Cardiac muscle cell (in vitro differentiated cells and primary cell): ENCODE measurements around the gene CFAP73. TPM values are rescaled to one million over a fixed set of nuclear protein-coding genes. Genes with fewer than 3 reads are reported as not detected.
A peak's percentile ranks its signal among the peaks of the same experiment; 100 is the strongest.

Experiments used
- DNase-seq, 2 donors: peaks; one replicate each; pipeline versions ENCODE4 v3.0.0 to v3.0.0-alpha.2; 2010 to 2017; ENCODE audit warnings: low read depth in 1 of 2, low spot score in 1 of 2
- H3K27ac ChIP-seq: fragments of 200-600 bp; sonication (generic); 2 replicates; pipeline ENCODE4 v1.5.1; 2016
- H3K27me3 ChIP-seq: fragments of 200-600 bp; sonication (generic); 2 replicates; pipeline ENCODE4 v1.6.0; 2016; ENCODE audit warnings: control low read depth
- H3K36me3 ChIP-seq: fragments of 200-600 bp; sonication (generic); 2 replicates; pipeline ENCODE4 v1.5.1; 2016; ENCODE audit warnings: control low read depth
- H3K4me1 ChIP-seq: fragments of 200-600 bp; sonication (generic); 2 replicates; pipeline ENCODE4 v1.8.1; 2017; ENCODE audit warnings: low read depth, mild to moderate bottlenecking, mixed run types
- H3K4me3 ChIP-seq: fragments of 200-600 bp; sonication (generic); 2 replicates; pipeline ENCODE4 v1.5.1; 2016; ENCODE audit warnings: mild to moderate bottlenecking
- H3K9me3 ChIP-seq: fragments of 200-600 bp; sonication (generic); 2 replicates; pipeline ENCODE4 v1.5.1; 2017; ENCODE audit warnings: low read depth, mild to moderate bottlenecking, control low read depth
- polyA plus RNA-seq: library from polyadenylated mRNA; unstranded; fragments of >200 nt; fragmentation: Nextera tagmentation; extraction: Ambion mirVana; gene quantifications from 2 replicates; pipeline ENCODE4 v1.2.1, GENCODE V29; 2016
- total RNA-seq: library from RNA; depleted of rRNA; stranded (reverse); fragments of >200 nt; gene quantifications from 2 replicates; pipeline ENCODE4 v1.2.3, GENCODE V29; 2016
- TF ChIP-seq, protein P1 (sequence below): IDR thresholded peaks from 2 replicates; pipeline ENCODE4 v1.5.1; 2012; ENCODE audit warnings: low read depth, mild to moderate bottlenecking, low read length

CFAP73 gene
- total and polyA plus RNA-seq, 2 experiments from 2014 or later = not detected

DNA sequence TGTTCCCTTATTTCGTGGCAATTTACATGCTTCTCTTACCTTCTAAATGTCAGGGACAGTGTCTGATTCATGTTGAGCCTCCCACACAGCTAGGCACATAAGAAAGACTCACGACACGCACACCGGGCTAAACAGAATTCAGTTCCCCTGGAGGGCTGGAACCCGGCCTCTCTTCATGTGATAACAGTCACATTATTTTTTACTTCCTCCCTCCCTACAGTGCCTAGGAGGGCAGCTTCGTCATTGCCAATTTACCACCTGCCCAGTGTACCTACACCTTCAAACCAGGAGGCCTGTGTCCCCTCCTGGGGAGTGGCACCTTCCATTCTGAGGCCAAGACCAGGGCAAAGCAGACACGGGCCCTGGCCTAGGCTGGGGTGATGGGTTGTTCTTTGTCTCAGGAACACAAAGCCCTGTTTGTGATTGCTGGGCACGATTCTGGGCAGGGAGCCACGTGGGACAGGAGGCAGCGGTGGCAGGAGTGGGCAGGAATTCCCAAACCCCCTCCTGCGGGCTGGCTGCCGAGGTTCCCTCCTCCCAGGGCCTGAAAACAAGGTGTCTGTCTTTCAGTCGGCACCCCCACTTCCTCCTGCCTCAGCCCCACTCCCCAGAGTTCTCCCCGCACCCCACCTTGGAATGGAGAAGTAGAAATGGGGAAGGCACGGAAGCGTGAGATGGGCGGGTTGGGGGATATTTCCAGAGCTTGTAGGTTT is 7.2 kb upstream of the CFAP73 start:
- DNase-seq = no peak
- TF ChIP-seq, protein P1, sequence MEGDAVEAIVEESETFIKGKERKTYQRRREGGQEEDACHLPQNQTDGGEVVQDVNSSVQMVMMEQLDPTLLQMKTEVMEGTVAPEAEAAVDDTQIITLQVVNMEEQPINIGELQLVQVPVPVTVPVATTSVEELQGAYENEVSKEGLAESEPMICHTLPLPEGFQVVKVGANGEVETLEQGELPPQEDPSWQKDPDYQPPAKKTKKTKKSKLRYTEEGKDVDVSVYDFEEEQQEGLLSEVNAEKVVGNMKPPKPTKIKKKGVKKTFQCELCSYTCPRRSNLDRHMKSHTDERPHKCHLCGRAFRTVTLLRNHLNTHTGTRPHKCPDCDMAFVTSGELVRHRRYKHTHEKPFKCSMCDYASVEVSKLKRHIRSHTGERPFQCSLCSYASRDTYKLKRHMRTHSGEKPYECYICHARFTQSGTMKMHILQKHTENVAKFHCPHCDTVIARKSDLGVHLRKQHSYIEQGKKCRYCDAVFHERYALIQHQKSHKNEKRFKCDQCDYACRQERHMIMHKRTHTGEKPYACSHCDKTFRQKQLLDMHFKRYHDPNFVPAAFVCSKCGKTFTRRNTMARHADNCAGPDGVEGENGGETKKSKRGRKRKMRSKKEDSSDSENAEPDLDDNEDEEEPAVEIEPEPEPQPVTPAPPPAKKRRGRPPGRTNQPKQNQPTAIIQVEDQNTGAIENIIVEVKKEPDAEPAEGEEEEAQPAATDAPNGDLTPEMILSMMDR = no peak
- H3K4me3 ChIP-seq = no peak overlapping the region
- no peaks in the 10 kb centered on the region for H3K4me1 ChIP-seq
- H3K27ac ChIP-seq = no peak overlapping the region
- no peaks in the 10 kb centered on the region for H3K27me3 ChIP-seq
- H3K9me3 ChIP-seq = no peaks in the 10 kb centered on the region
- no peaks in the 10 kb centered on the region for H3K36me3 ChIP-seq

DNA sequence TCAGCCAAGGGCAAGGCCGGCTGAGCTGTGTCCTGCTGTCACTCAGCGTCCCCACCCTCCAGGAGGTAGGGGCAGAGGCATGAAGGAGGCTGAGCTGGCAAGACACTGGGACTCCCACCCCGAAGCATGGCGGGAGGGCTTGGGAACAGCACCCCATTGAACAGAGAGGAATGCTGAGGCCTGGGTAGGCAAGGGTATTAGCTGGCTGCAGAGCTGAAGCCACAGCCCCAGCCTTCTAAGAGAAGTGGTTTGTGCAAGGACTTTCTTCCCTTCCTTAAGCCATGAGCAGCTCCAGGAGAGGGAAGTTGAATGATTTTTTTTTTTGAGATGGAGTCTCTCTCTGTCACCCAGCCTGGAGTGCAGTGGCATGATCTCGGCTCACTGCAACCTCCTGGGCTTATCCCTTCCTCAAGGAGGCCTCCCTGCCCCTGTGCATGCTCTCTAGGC is 6.6 kb upstream of the CFAP73 start:
- Histone ChIP-seq H3K27me3 (no peaks in the 10 kb centered on the region), H3K4me3 (no peak overlapping the region), H3K36me3 (no peaks in the 10 kb centered on the region), H3K27ac (no peak overlapping the region), H3K4me1 (no peaks in the 10 kb centered on the region), H3K9me3 (no peaks in the 10 kb centered on the region)
- no peak for DNase-seq
- TF ChIP-seq, protein P1 = no peak

DNA sequence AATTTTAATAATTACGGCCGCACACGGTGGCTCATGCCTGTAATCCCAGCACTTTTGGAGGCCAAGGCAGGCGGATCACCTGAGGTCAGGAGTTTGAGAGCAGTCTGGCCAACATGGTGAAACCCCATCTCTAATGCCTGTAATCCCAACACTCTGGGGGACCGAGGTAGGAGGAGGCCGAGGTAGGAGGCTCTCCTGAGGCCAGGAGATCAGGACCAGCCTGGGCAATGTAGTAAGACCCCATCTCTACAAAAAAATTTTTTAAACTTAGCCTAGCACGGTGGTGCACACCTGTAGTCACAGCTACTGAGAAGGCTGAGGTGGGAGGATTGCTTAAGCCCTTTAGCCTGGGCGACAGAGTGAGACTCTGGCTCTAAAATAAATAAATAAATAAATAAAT is 5.6 kb upstream of the CFAP73 start:
- H3K4me3 ChIP-seq = no peak overlapping the region
- H3K27ac ChIP-seq = no peak overlapping the region
- DNase-seq = no peak
- no peaks in the 10 kb centered on the region for H3K36me3 ChIP-seq
- no peaks in the 10 kb centered on the region for H3K27me3 ChIP-seq
- H3K4me1 ChIP-seq = no peaks in the 10 kb centered on the region
- TF ChIP-seq, protein P1 = no peak
- H3K9me3 ChIP-seq = no peaks in the 10 kb centered on the region

DNA sequence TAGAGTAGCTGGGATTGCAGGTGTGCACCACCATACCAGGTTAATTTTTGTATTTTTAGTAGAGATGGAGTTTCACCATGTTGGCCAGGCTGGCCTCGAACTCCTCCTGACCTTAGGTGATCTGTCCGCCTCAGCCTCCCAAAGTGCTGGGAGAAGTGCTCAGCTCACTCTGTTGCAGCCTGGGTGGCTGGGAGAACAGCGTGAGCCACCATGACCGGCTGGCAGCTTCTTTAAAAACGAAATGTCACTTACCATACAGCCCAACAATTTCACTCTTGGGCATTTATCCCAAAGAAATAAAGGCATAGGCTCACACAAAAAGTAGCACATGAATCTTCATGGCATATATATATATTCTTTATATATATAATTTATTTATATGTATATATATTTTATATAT is 4.7 kb upstream of the CFAP73 start:
- H3K27me3 ChIP-seq = no peaks in the 10 kb centered on the region
- TF ChIP-seq, protein P1 = no peak

DNA sequence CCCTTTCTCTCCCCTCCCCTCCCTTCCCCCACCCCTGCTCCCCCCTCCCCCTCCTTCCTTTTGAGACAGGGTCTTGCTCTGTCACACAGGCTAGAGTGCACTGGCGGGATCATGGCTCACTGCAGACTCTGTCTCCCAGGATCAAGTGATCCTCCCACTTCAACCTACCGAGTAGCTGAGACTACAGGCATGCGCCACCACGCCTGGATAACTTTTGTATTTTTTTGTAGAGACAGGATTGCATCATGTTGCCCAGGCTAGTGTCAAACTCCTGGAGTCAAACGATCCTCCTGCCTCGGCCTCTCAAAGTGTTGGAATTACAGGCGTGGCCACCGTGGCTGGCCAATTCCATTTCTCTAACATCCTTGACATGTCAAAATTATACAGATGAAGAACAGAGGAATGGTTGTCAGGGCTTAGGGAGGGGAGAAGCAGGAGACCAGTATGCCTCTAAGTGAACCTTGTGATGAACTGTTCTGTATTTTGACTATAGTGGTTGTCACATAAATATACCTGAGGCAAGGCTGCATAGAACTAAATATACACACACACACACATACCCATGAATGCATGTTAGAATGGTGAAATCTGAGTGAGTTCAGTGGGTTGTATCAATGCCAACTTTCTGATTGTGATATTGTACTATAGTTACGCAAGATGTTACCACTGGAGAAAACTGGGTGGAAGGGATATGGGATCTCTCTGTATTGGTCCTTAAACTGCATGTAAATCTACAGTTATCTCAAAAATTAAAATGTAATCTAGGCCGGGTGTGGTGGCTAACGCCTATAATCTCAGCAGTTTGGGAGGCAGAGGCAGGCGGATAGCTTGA is 3.6 kb upstream of the CFAP73 start:
- peaks cover under 1% of the 10 kb centered on the region for H3K27me3 ChIP-seq
- DNase-seq = peak in 1 of 2 donors; percentile 80
- no peaks in the 10 kb centered on the region for H3K4me1 ChIP-seq
- no peak overlapping the region for H3K4me3 ChIP-seq
- TF ChIP-seq, protein P1 = no peak
- H3K36me3 ChIP-seq = no peaks in the 10 kb centered on the region
- no peaks in the 10 kb centered on the region for H3K9me3 ChIP-seq
- H3K27ac ChIP-seq = no peak overlapping the region

More for the DNA sequence above, 4.7 kb upstream of the CFAP73 start:
- H3K4me1 ChIP-seq = no peaks in the 10 kb centered on the region
- H3K27ac ChIP-seq = no peak overlapping the region
- no peak overlapping the region for H3K4me3 ChIP-seq
- no peaks in the 10 kb centered on the region for H3K9me3 ChIP-seq
- no peak for DNase-seq
- H3K36me3 ChIP-seq = no peaks in the 10 kb centered on the region
